Stimulated activated effector memory CD8-positive, alpha-beta T cell treated with anti-CD3 and anti-CD28 coated beads, Interleukin-12 subunit alpha, Interleukin-12 subunit beta, amount 100 ng/mL, for 72 hours (primary cell): ENCODE measurements around the gene EPHA6.

Experiments
- ATAC-seq: fragments of 150-1000 bp; cut with Tn5 transposase; 2 replicates; pipeline ENCODE4 v1.10.0; 2021
- DNase-seq, 2 donors: peaks; one replicate each; pipeline ENCODE4 v3.0.0; 2021 to 2022; ENCODE audit warnings: low spot score in 2 of 2
- H3K27ac Mint-ChIP-seq: one replicate; pipeline ENCODE4 v1.8.0; 2022; ENCODE audit warnings: mild to moderate bottlenecking, mixed read lengths
- H3K36me3 Mint-ChIP-seq: one replicate; pipeline ENCODE4 v1.8.0; 2022; ENCODE audit warnings: mild to moderate bottlenecking, mixed read lengths
- H3K4me1 Mint-ChIP-seq: one replicate; pipeline ENCODE4 v1.8.0; 2022; ENCODE audit warnings: mixed read lengths
- H3K4me3 Mint-ChIP-seq: one replicate; pipeline ENCODE4 v1.8.0; 2022; ENCODE audit warnings: mild to moderate bottlenecking, mixed read lengths
- H3K9me3 Mint-ChIP-seq: one replicate; pipeline ENCODE4 v1.8.0; 2022; ENCODE audit warnings: mixed read lengths

Gene EPHA6

GRCh38 chr3:97698691-97699090, 884.3 kb downstream of the EPHA6 start:
- Mint-ChIP-seq H3K4me1 (no peaks in the 10 kb centered on the region), H3K9me3 (no peaks in the 10 kb centered on the region), H3K36me3 (no peaks in the 10 kb centered on the region), H3K4me3 (no peak overlapping the region), H3K27ac (no peak overlapping the region)
- ATAC-seq: no peak
- DNase-seq: no peak

DNA sequence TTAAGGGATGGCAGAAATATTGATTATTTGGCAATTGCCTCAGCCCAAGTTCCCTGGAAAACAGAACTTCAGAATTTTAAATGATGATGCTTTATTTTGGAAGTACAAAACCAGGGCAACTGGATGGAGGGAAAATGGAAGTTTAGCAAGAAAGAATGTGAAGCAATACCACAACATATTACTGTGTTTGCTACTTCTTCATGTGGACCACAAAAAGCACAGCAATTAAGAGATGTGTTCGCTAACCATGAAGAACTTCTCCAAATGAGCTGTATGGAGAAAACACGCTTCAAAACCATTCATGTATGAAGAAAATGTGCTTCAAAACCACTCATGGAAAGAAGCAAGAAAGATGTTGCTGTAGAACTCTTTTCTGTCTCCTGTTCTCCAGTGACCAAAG, 885.5 kb downstream of the EPHA6 start:
- Mint-ChIP-seq H3K27ac (no peak overlapping the region), H3K4me3 (no peak overlapping the region), H3K9me3 (no peaks in the 10 kb centered on the region), H3K36me3 (no peaks in the 10 kb centered on the region), H3K4me1 (no peaks in the 10 kb centered on the region)
- no peak for ATAC-seq
- no peak for DNase-seq

DNA sequence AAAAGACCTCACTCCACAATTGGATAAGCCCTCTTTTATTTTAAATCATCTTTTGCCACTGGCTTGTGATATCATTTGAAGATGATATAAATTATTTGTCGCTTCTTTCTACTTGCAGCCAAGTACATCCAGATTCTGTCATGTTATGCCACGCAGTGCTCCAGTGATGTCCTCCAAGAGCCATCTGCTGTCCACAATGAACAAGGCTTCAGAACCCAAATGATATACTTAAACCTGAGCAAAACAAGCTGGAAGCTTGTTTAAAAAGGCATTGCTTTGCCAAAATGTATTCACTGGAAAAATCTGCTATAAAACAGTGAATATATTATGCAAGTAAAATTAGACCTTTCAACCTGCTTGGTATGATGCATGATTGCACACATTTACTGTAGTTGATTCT, 891.4 kb downstream of the EPHA6 start:
- no peak overlapping the region for H3K27ac Mint-ChIP-seq
- no peaks in the 10 kb centered on the region for H3K4me1 Mint-ChIP-seq
- H3K36me3 Mint-ChIP-seq: no peaks in the 10 kb centered on the region
- H3K9me3 Mint-ChIP-seq: no peaks in the 10 kb centered on the region
- no peak overlapping the region for H3K4me3 Mint-ChIP-seq
- no peak for DNase-seq
- no peak for ATAC-seq

- DNase-seq (no peak), ATAC-seq (no peak)
- no peak overlapping the region for H3K27ac Mint-ChIP-seq
- H3K4me3 Mint-ChIP-seq: no peak overlapping the region
- H3K36me3 Mint-ChIP-seq: no peaks in the 10 kb centered on the region
- no peaks in the 10 kb centered on the region for H3K4me1 Mint-ChIP-seq
- no peaks in the 10 kb centered on the region for H3K9me3 Mint-ChIP-seq
Observed at GRCh38 chr3:97706226-97706625, 891.8 kb downstream of the EPHA6 start.

DNA sequence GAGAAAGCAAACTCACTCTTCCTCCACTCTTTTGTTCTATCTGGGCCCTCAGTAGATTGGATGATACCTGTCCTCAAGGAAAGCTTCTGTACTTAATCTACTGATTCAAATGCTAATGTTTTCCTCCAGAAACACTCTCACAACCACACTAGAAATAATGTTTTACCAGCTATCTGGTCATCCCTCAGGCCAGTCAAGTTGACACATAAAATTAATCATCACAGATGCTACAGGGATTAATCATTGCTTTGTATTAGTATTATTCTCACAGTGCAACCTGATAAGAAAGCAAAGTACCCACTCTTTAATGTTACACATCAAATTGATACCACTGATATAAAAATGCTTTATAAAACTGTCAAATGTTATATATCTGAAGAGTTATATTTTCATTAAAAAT, 897.3 kb downstream of the EPHA6 start:
- Mint-ChIP-seq H3K4me1 (no peaks in the 10 kb centered on the region), H3K27ac (no peak overlapping the region), H3K4me3 (no peak overlapping the region), H3K9me3 (no peaks in the 10 kb centered on the region), H3K36me3 (no peaks in the 10 kb centered on the region)
- DNase-seq (no peak), ATAC-seq (no peak)

DNA sequence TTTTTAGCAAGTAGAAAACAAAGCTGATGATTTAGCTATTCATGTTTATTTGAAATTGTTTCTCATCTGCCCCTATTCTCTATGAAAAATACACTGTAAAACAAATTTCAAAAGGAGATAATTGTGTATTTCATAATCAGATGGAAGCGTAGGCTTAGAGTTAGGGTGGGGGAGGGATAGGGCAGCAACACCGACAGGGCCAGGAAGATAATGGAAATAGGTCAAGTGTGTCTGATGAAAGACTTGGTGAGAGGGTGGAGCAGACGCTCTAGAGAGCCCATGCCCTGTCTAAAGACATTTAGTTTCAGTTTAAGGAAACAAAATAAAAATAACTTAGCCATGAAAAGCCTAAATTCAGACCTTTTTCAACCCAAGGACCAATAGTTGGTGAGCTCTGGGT, 898.5 kb downstream of the EPHA6 start:
- ATAC-seq (no peak), DNase-seq (no peak)
- Mint-ChIP-seq H3K4me1 (no peaks in the 10 kb centered on the region), H3K36me3 (no peaks in the 10 kb centered on the region), H3K9me3 (no peaks in the 10 kb centered on the region), H3K4me3 (no peak overlapping the region), H3K27ac (no peak overlapping the region)

DNA sequence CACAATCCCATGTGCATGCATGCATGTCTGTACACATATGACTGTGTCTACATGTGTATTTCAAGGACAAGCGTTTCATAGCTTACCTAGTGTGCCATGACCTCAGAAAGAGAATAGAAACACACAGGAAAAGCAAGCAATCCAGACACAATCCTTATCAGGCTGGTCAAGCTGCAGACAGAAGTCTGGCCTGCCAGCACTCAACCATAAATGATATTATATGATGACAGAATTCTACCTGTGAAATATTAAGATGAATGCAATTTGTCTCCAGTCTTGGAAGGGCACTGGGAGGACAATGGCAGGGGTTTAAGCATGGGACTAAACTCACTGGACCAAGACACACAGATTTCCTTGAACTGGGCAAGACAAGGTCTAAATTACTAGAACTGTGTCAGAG, 899.2 kb downstream of the EPHA6 start:
- no peak for DNase-seq
- Mint-ChIP-seq H3K4me1 (no peaks in the 10 kb centered on the region), H3K36me3 (no peaks in the 10 kb centered on the region), H3K27ac (no peak overlapping the region), H3K9me3 (no peaks in the 10 kb centered on the region), H3K4me3 (no peak overlapping the region)
- ATAC-seq: peak; percentile 24

DNA sequence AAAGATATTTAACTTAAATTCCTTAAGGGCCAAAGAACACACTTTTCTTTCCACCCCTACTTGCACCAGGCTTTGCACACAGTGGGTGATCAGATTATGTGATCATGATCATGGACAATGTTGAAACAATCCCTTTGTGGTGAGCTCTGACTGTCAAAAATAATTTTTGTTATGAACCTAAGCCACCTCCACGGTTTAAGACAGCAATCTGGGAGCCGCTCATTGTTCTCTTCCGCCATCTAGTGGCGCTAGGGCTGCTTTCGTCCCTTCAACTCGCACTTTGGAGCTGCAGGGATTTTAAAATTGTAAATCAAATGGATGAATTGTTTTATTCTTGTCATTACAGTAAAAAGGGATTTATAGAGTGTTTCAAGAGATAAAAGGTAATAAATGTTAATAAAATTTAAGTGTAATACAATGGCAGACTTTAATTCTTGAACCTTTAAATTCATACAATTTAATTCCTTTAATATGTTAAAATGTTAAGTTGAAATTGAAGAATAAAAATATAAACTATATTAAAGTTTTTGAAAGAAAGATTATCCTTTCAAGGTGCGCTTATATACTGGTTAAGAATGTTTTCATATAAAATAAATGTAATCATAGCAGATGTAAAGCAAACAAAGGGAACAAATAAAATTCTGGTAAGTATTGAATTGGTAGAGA, 904.9 kb downstream of the EPHA6 start:
- Mint-ChIP-seq H3K4me1 (no peaks in the 10 kb centered on the region), H3K36me3 (no peaks in the 10 kb centered on the region), H3K27ac (no peak overlapping the region), H3K4me3 (no peak overlapping the region), H3K9me3 (no peaks in the 10 kb centered on the region)
- DNase-seq: peak; percentile 36 to 72
- peak; percentile 71 for ATAC-seq

DNA sequence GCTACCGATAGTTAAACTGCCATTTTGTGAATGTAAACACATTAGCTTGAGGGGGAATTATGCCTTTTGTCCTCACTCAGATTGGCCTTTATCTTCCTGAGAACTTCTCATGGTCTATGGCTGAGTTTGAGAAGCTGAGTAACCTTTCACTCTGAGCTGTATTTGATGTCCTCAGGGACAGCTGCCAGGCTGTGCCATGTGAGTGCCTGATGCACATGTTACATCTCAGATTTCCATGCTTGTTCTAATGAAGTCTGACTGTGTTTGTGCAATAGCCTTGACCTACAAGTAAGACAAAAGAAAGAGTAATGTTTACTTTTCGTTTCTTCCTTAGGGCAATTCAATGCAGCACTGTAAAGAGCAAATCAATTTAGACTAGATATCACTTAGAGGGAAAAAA, 906.0 kb downstream of the EPHA6 start:
- ATAC-seq (no peak), DNase-seq (no peak)
- Mint-ChIP-seq H3K9me3 (no peaks in the 10 kb centered on the region), H3K4me3 (no peak overlapping the region), H3K4me1 (no peaks in the 10 kb centered on the region), H3K36me3 (no peaks in the 10 kb centered on the region), H3K27ac (no peak overlapping the region)

DNA sequence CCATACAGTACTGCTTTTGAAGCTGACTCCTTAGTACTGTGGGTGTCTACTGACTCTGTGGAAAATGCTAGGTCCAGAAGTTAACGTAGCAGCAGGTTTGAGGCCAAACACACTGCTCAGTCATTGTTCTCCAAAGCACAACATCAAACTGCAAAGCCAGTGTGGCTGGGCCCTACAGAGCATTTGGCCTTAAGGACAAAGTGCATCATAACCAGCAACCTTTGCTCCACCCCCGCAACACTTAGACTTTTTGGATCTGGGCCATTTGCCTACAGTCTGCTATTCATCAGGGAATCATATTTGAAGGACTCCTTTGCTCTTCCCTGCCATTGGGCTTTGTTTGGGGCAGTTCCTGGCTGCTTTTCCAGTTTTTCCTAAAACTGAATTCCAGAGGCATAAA, 907.1 kb downstream of the EPHA6 start:
- H3K4me3 Mint-ChIP-seq: no peak overlapping the region

DNA sequence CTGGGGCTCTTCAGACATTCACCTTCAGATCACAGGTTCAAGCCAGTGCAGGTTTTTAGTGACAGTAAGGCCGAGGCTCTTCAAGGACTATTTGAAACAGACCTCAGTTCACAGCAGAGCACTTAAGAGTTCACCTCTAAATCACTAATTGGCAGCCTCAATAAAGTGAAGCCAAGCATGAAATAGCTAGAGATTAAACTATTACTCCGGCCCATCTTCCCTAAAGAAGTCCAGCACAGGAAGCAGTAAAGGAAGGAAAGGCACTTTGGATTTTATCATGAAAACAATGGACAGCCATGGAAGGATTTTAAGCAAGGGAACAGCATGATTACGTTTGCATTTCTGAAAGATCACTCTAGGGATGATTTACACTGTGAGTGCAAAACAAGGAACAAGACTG, 922.5 kb downstream of the EPHA6 start:
- Mint-ChIP-seq H3K9me3 (no peaks in the 10 kb centered on the region), H3K4me1 (no peaks in the 10 kb centered on the region), H3K27ac (no peak overlapping the region), H3K4me3 (no peak overlapping the region), H3K36me3 (no peaks in the 10 kb centered on the region)
- no peak for ATAC-seq
- DNase-seq: no peak

More for the DNA sequence above, 907.1 kb downstream of the EPHA6 start:
- Mint-ChIP-seq H3K9me3 (no peaks in the 10 kb centered on the region), H3K36me3 (no peaks in the 10 kb centered on the region), H3K27ac (no peak overlapping the region), H3K4me1 (no peaks in the 10 kb centered on the region)
- no peak for ATAC-seq
- no peak for DNase-seq

- Mint-ChIP-seq H3K36me3 (no peaks in the 10 kb centered on the region), H3K9me3 (no peaks in the 10 kb centered on the region), H3K27ac (no peak overlapping the region), H3K4me3 (no peak overlapping the region), H3K4me1 (no peaks in the 10 kb centered on the region)
- ATAC-seq (no peak), DNase-seq (no peak)
Observed at GRCh38 chr3:97738761-97739160, 924.4 kb downstream of the EPHA6 start.

DNA sequence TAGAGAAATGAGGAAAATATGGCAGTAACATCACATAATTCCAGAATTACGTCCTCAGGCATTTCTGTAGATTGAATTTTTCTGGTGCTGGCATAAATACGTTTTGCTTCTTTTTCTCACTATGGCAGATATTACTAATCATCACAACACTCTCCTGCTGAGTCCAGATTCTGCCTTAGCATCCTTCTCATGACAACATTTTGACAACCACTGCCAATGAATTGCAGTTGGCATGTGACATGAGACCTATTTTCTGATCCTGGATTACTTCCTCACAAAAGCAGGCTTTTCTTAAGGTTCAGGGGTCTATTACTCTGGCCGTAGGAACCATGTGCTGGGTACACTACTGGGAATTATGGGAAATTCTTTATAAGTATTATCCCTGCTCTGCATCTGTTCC, 927.6 kb downstream of the EPHA6 start:
- no peak overlapping the region for H3K27ac Mint-ChIP-seq
- no peaks in the 10 kb centered on the region for H3K4me1 Mint-ChIP-seq
- H3K9me3 Mint-ChIP-seq: no peaks in the 10 kb centered on the region
- no peaks in the 10 kb centered on the region for H3K36me3 Mint-ChIP-seq
- DNase-seq (no peak), ATAC-seq (no peak)
- no peak overlapping the region for H3K4me3 Mint-ChIP-seq

- Mint-ChIP-seq H3K4me1 (no peaks in the 10 kb centered on the region), H3K36me3 (no peaks in the 10 kb centered on the region), H3K4me3 (no peak overlapping the region), H3K27ac (no peak overlapping the region), H3K9me3 (no peaks in the 10 kb centered on the region)
- DNase-seq (no peak), ATAC-seq (no peak)
Observed at GRCh38 chr3:97744289-97744688, 929.9 kb downstream of the EPHA6 start.

- peak overlapping the region; percentile 96 for H3K4me3 Mint-ChIP-seq
- DNase-seq: no peak
- H3K27ac Mint-ChIP-seq: peak overlapping the region; percentile 95
- peaks cover 11% of the 10 kb centered on the region for H3K36me3 Mint-ChIP-seq
- ATAC-seq: no peak
- no peaks in the 10 kb centered on the region for H3K9me3 Mint-ChIP-seq
- peaks cover 23% of the 10 kb centered on the region for H3K4me1 Mint-ChIP-seq
Observed at GRCh38 chr3:97763586-97764406, 949.4 kb downstream of the EPHA6 start.
